Trophoblast cell (in vitro differentiated cells and primary cell): ENCODE data around the gene GNL3.
A peak's percentile ranks its signal among the peaks of the same experiment; 100 is the strongest.

Source experiments
- DNase-seq, 2 donors: peaks; one replicate each; pipeline ENCODE4 v3.0.0-alpha.2; 2016
- H2AFZ ChIP-seq: 2 replicates; pipeline ENCODE4 v1.6.1; 2013; ENCODE audit warnings: low read length, moderate library complexity, mild to moderate bottlenecking; ENCODE audit not compliant: insufficient read depth, poor library complexity
- H2AK5ac ChIP-seq: 2 replicates; pipeline ENCODE4 v1.6.1; 2013; ENCODE audit warnings: mild to moderate bottlenecking, low read length
- H2BK120ac ChIP-seq: 2 replicates; pipeline ENCODE4 v1.6.1; 2013; ENCODE audit warnings: low read length, mild to moderate bottlenecking, moderate library complexity; ENCODE audit not compliant: insufficient read depth, poor library complexity
- H2BK12ac ChIP-seq: 2 replicates; pipeline ENCODE4 v1.6.1; 2013; ENCODE audit warnings: mild to moderate bottlenecking, low read length, moderate library complexity
- H2BK5ac ChIP-seq: 2 replicates; pipeline ENCODE4 v1.6.1; 2013; ENCODE audit warnings: low read length, low read depth, moderate library complexity, mild to moderate bottlenecking; ENCODE audit not compliant: poor library complexity
- H3K14ac ChIP-seq: 2 replicates; pipeline ENCODE4 v1.6.1; 2013; ENCODE audit warnings: mild to moderate bottlenecking, low read length
- H3K18ac ChIP-seq: 2 replicates; pipeline ENCODE4 v1.6.1; 2013; ENCODE audit warnings: mild to moderate bottlenecking, low read length
- H3K23ac ChIP-seq: 2 replicates; pipeline ENCODE4 v1.6.1; 2013; ENCODE audit warnings: low read length
- H3K27ac ChIP-seq: 2 replicates; pipeline ENCODE4 v1.5.1; 2013; ENCODE audit warnings: low read depth, mild to moderate bottlenecking, inconsistent platforms, low read length, moderate library complexity
- H3K27me3 ChIP-seq: 2 replicates; pipeline ENCODE4 v1.6.1; 2013; ENCODE audit warnings: inconsistent platforms, mild to moderate bottlenecking, low read length, moderate library complexity; ENCODE audit not compliant: insufficient read depth
- H3K36me3 ChIP-seq, 2 experiments: 1 replicate in 1 of 2; 2 replicates in 1 of 2; pipeline ENCODE4 v1.6.1; 2013; ENCODE audit warnings: low read length in 2 of 2, mild to moderate bottlenecking in 2 of 2, moderate library complexity in 1 of 2; ENCODE audit not compliant: insufficient read depth in 2 of 2, control insufficient read depth in 1 of 2
- H3K4ac ChIP-seq: 2 replicates; pipeline ENCODE4 v1.6.1; 2013; ENCODE audit warnings: low read depth, mild to moderate bottlenecking, low read length, moderate library complexity
- H3K4me1 ChIP-seq, 2 experiments: 1 replicate in 1 of 2; 2 replicates in 1 of 2; pipeline ENCODE4 v1.6.1; 2013; ENCODE audit warnings: low read length in 2 of 2, mild to moderate bottlenecking in 2 of 2, moderate library complexity in 1 of 2; ENCODE audit not compliant: insufficient read depth in 2 of 2, control insufficient read depth in 1 of 2
- H3K4me2 ChIP-seq: 2 replicates; pipeline ENCODE4 v1.6.1; 2013; ENCODE audit warnings: inconsistent platforms, mild to moderate bottlenecking, low read length, moderate library complexity
- H3K4me3 ChIP-seq: 2 replicates; pipeline ENCODE4 v1.5.1; 2013; ENCODE audit warnings: mild to moderate bottlenecking, low read depth, low read length, inconsistent platforms
- H3K79me1 ChIP-seq: one replicate; pipeline ENCODE4 v1.6.1; 2013; ENCODE audit warnings: low read length
- H3K79me2 ChIP-seq: 2 replicates; pipeline ENCODE4 v1.6.1; 2013; ENCODE audit warnings: low read length, mild to moderate bottlenecking; ENCODE audit not compliant: control insufficient read depth, insufficient read depth, poor library complexity
- H3K9ac ChIP-seq: 2 replicates; pipeline ENCODE4 v1.6.1; 2013; ENCODE audit warnings: mild to moderate bottlenecking, low read length
- H3K9me3 ChIP-seq: 2 replicates; pipeline ENCODE4 v1.6.1; 2013; ENCODE audit warnings: low read depth, mild to moderate bottlenecking, control low read depth, inconsistent platforms, low read length; ENCODE audit not compliant: insufficient read depth
- H4K12ac ChIP-seq: 2 replicates; pipeline ENCODE4 v1.6.1; 2013; ENCODE audit warnings: low read depth, mild to moderate bottlenecking, low read length, moderate library complexity
- H4K8ac ChIP-seq: 2 replicates; pipeline ENCODE4 v1.6.1; 2013; ENCODE audit warnings: low read depth, mild to moderate bottlenecking, low read length, moderate library complexity
- H4K91ac ChIP-seq: one replicate; pipeline ENCODE4 v1.6.1; 2013; ENCODE audit warnings: low read depth, mild to moderate bottlenecking, low read length, moderate library complexity
- WGBS: extraction: QIAGEN DNeasy Blood & Tissue Kit; methylation state at CpG from one replicate; pipeline ENCODE4 v1.1.7; 2013; ENCODE audit warnings: missing lambda C conversion rate; ENCODE audit not compliant: insufficient read length, insufficient coverage; ENCODE audit errors: extremely low coverage; 5-methylcytosine and 5-hydroxymethylcytosine counted together

GNL3 gene

DNA sequence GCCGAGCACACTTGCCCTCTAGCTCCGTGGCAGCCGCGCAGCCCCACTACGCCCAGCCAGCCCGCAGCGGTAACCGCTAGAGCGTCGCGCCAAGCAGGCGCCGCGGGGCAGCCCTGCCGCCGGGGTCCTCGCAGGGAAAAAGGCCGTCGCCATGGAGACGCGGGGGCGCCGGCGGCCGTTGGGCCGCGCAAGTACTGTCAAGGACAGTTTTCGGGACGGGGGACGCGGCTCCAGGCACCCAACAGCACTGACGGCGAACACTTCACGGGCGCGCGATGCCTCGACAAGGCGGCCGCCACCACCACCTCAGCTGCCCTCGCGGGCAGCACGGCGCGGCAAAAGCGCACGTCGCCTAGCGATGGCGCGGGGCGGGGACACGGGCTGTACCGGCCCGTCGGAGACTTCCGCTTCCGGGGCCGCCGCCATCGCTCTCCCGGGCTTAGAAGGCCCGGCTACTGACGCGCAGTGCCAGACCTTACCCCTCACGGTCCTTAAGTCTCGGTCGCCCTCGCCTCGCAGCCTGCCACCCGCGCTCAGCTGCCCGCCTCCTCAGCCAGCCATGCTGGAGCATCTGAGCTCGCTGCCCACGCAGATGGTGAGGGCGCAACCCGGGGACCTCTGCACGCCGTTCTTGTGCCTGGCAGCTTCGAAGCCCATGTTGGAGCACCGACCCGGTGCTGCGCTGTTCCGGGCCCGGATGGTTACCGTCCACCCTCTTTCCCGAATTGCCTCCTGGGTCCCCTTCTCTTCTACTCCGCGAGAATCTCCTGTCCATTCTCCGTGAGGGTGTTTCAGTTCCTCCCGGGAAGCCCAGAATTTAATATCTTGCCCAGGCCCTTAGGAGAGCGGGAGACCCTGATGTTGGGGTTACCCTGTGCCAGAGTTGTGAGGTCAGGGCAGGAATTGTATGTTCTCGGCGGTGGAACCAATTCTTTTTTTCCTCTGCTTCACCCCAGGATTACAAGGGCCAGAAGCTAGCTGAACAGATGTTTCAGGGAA, 20.2 kb downstream of the GNL3 start, which contains the start of the genes GLT8D1 and SPCS1:
GLT8D1 (minus strand) TSS at position 104 of the 999 bp plus-strand sequence. CDS start 5,331 bp downstream, outside the sequence.
SPCS1 (plus strand) TSS at position 419 of the 999 bp plus-strand sequence; CDS start at position 560, 141 bp downstream.
- Histone ChIP-seq H2BK120ac (peak within 1 kb of the TSS; percentile 87), H3K36me3 (peaks cover 0 to 2% of the 10 kb centered on the region in 2 experiments), H3K27me3 (no peaks in the 10 kb centered on the region), H2BK12ac (no peak within 1 kb of the TSS), H4K12ac (peak within 1 kb of the TSS; percentile 98), H3K4ac (peak within 1 kb of the TSS; percentile 96), H3K79me2 (peaks cover 10% of the 10 kb centered on the region), H3K18ac (peak within 1 kb of the TSS; percentile 97), H2AK5ac (peak within 1 kb of the TSS; percentile 93), H4K8ac (peak within 1 kb of the TSS; percentile 97), H2AFZ (peak within 1 kb of the TSS; percentile 98), H3K4me2 (peak within 1 kb of the TSS; percentile 79), H3K9me3 (peaks cover 4% of the 10 kb centered on the region), H4K91ac (peak within 1 kb of the TSS; percentile 96), H3K4me3 (peak within 1 kb of the TSS; percentile 96), H2BK5ac (peak within 1 kb of the TSS; percentile 82), H3K79me1 (peaks cover 13% of the 10 kb centered on the region), H3K4me1 (peaks cover 3 to 8% of the 10 kb centered on the region in 2 experiments), H3K23ac (no peak within 1 kb of the TSS), H3K27ac (peak within 1 kb of the TSS; percentile 78), H3K9ac (peak within 1 kb of the TSS; percentile 90), H3K14ac (peak within 1 kb of the TSS; percentile 97)
- peak; percentile 82 to 91 for DNase-seq
- WGBS = no CpG with 5 or more reads among the region's 94 CpGs

DNA sequence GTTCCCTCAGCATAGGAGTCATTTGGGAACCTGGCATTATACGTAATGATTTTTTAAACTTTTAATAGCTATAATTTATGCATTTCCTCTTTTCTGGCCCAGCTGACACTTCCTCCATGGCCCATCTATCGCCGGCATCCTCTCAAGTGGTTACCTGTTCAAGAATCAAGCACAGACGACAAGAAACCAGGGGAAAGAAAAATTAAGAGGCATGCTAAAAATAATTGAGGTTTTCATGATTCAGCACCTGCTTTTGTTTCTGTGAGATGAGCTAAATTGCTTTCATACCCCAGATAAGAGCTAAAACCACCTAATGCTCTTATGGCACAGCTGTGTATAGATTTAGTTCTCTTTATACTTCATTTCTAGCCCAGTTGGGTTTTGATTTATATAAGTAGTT, 21.8 kb downstream of the GNL3 start:
- H4K8ac ChIP-seq = no peak overlapping the region
- H4K91ac ChIP-seq = no peak overlapping the region
- no peak overlapping the region for H3K4me3 ChIP-seq
- no peak overlapping the region for H3K4ac ChIP-seq
- no CpG with 5 or more reads among the region's 4 CpGs for WGBS
- no peak overlapping the region for H4K12ac ChIP-seq
- no peak overlapping the region for H2AFZ ChIP-seq
- no peak overlapping the region for H3K23ac ChIP-seq
- H3K14ac ChIP-seq = no peak overlapping the region
- peaks cover 4% of the 10 kb centered on the region for H3K9me3 ChIP-seq
- H2BK12ac ChIP-seq = no peak overlapping the region
- H3K36me3 ChIP-seq = peaks cover under 1 to 2% of the 10 kb centered on the region in 2 experiments
- H2BK120ac ChIP-seq = no peak overlapping the region
- no peak overlapping the region for H2BK5ac ChIP-seq
- H2AK5ac ChIP-seq = no peak overlapping the region
- peaks cover 10% of the 10 kb centered on the region for H3K79me2 ChIP-seq
- no peak overlapping the region for H3K18ac ChIP-seq
- peaks cover 13% of the 10 kb centered on the region for H3K79me1 ChIP-seq
- no peak overlapping the region for H3K4me2 ChIP-seq
- H3K27me3 ChIP-seq = no peaks in the 10 kb centered on the region
- no peak overlapping the region for H3K27ac ChIP-seq
- H3K4me1 ChIP-seq = peaks cover 3 to 8% of the 10 kb centered on the region in 2 experiments
- H3K9ac ChIP-seq = no peak overlapping the region
- DNase-seq = no peak

DNA sequence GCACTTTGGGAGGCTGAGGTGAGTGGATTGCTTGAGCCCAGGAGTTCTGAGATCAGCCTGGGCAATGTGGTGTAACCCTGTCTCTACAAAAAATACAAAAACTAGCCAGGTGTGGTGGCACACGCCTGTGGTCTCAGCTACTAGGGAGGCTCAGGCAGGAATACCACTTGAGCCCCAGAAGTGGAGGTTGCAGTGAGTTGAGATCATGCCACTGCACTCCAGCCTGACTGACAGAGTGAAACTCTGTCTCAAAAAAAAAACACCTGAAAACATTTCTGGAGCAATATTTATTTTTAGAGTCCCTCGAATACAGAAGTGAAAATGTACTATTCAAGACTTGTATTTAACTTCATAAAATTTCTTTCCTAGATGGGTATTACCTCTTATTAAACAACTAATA, 24.7 kb downstream of the GNL3 start:
- Histone ChIP-seq H4K8ac (no peak overlapping the region), H3K27me3 (no peaks in the 10 kb centered on the region), H2BK12ac (no peak overlapping the region), H3K23ac (no peak overlapping the region), H2AFZ (no peak overlapping the region), H3K4ac (no peak overlapping the region), H3K4me2 (no peak overlapping the region), H3K9ac (no peak overlapping the region), H2BK5ac (no peak overlapping the region), H2BK120ac (no peak overlapping the region), H3K27ac (no peak overlapping the region), H3K14ac (no peak overlapping the region), H3K4me3 (no peak overlapping the region), H4K12ac (no peak overlapping the region), H4K91ac (no peak overlapping the region), H3K4me1 (peaks cover 5 to 11% of the 10 kb centered on the region in 2 experiments), H2AK5ac (no peak overlapping the region), H3K36me3 (peaks cover 2 to 3% of the 10 kb centered on the region in 2 experiments), H3K79me2 (peaks cover 6% of the 10 kb centered on the region), H3K18ac (no peak overlapping the region), H3K9me3 (peaks cover 6% of the 10 kb centered on the region), H3K79me1 (peaks cover 7% of the 10 kb centered on the region)
- no peak for DNase-seq
- WGBS = no CpG with 5 or more reads among the region's 2 CpGs

DNA sequence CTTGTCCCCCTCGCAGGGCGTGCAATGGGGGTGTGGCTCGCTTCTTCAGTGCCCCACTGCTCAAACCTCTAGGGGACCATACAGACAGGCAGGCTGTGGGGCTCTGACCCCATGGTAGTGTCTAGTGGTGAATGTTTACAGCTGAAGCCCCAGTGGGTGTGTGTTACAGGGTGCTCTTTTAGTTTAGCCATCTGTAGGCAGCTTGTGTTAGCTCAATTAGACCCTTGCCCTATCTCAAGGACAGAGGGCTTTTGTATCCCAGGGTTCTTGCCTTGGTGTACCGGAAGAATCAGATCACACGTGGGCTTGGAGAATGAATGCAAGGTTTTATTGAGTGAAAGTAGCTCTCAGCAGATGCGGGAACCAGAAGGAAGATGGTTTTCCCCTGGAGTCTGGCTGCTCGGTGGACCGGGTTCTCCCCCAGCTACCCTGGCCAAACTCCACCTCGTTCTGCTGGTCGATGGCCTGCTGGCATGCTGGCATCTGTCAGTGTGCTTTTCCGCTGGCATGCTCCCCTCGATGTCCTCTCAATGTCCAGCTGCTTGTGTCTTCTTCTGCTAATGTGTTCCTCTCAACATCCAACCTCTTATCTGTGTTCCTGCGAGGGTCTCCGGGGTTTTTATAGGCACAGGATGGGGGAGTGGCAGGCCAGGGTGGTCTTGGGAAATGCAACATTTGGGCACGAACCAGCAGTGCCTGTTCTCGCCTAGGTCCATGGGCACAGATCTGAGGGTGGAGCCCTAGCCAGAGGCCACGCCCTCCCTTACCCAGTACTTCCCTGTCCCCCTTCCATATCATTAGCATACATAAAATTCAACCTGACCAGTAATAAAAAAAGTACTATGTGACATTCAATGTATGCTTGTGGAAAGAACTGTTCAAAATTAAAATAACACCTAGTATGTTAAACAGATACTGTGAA, 26.7 kb downstream of the GNL3 start:
- Histone ChIP-seq H3K27ac (no peak overlapping the region), H3K27me3 (no peaks in the 10 kb centered on the region), H2AFZ (no peak overlapping the region), H3K4ac (no peak overlapping the region), H3K14ac (no peak overlapping the region), H3K9ac (no peak overlapping the region), H2BK5ac (no peak overlapping the region), H4K8ac (no peak overlapping the region), H2BK120ac (no peak overlapping the region), H4K12ac (no peak overlapping the region), H2AK5ac (no peak overlapping the region), H3K79me2 (no peaks in the 10 kb centered on the region), H3K9me3 (peaks cover 2% of the 10 kb centered on the region), H3K23ac (no peak overlapping the region), H4K91ac (no peak overlapping the region), H3K4me2 (no peak overlapping the region), H3K36me3 (peaks cover 3 to 6% of the 10 kb centered on the region in 2 experiments), H3K4me1 (peaks cover 5 to 8% of the 10 kb centered on the region in 2 experiments), H3K79me1 (no peaks in the 10 kb centered on the region), H2BK12ac (no peak overlapping the region), H3K4me3 (no peak overlapping the region), H3K18ac (no peak overlapping the region)
- no CpG with 5 or more reads among the region's 17 CpGs for WGBS
- no peak for DNase-seq
